NCI-H2227 (cell line): Measurements from ENCODE around the gene HOXA4.
A peak's percentile ranks its signal among the peaks of the same experiment; 100 is the strongest.

Source experiments
- DNase-seq: peaks from one replicate; lab custom pipeline; 2025; ENCODE audit not compliant: unreplicated experiment; lab: John Stamatoyannopoulos, UW

The HOXA4 gene

DNA sequence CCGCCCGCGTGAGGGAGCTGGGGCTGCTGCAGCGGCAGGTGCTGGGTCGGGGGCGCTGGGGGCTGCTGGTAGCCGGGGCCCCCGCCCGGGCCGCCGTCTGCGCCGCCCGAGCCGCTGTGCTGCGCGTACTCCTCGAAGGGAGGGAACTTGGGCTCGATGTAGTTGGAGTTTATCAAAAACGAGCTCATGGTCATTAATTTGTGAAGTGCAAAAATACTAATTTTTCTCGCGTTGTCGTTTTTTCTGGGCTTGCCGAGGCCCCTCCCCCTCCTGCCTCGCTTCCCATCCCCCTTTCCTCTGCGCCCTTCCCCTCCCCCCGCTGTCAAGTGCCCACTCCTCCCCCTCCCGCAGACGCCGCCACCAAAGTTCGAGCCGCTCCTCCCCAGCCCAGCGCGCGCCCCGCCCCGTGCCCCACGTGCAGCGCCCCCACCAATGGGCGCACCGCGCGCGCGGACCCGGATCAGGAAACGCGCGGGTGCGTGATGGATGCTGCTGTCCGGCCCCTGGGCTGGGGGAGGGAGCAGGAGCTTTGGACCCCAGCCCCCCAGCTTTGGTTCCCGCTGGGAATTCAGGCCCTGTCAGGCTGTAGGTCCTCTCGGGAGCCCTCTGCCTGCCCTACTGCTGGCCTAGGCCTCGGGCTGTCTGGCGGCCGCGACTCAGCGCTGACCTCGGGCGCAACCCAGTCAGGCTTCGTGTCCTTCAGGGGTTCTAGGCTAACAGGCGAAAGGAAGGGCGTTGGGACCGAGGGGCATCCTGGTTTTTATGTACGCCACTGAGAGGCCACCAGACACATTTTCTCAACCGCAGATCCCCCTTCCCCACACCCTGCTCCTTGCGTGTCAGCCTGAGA is at the start of gene HOXA4:
Gene HOXA4 (minus strand): TSS at position 218 of the 850 bp plus-strand sequence. CDS start 24 bp downstream, at position 194.
- DNase-seq: peak; percentile 82

DNA sequence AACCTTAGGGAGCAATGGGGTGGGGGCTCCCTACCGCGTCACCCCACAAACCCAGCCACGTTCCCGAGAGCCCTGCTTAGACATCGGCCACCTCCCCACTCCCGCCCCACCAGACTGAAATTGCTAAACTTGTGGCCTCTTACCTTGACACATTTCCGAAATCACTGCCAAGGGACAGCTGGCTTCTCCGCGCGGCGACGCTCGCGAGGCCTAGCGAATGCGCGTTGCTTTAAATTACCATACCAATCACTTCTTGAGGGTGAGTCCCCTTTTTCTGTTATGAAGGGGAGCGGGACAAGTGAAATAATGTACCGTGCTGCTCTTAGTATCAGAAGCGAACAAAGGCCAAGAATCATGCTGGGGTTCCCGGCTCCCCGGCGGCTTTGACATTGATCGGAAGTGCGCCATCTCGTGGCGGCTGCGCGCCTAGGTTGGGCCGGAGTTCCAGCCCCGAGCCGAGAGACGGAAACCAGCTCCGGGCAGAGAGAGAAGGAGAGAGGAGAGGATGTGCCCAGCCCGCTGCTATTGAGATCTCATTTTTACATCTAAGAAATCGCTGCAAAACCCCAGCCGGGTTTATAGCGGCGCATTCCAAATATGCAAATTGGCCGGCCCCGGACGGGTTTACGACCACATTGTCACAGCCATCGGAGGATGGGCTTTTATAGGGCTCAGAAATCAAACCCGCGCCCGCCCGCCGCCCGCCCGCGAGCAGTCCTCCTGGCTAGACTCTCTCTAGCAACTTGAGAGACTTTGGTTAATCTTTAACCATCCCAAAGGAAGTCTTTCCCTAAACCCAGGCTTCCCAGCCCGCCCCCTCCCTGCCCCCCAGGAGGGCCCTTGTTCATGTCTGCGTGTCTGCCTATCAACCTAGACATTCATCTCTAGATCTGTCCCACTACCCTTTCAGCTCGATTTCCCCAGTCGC is 49.2 kb upstream of the HOXA4 start:
- peak; percentile 13 for DNase-seq

DNA sequence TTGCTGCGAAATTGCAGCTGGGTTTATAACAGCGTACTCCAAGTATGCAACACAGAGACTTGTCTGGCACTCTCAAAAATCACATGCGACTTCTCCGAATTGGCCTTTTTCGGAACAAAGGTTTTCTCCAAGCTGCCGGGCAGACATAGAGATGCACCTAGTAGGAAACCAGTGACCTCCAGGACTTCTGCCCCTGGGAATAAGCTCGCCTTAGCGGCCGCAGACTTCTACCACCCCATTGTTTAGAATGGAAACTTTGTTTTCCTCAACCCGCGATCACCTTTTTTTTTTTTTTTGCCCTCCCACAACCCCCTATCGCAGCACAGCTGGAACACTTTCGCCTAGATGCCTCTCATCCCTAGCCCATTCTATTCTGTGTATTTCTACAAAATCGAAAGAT is 48.5 kb upstream of the HOXA4 start:
- no peak for DNase-seq

DNA sequence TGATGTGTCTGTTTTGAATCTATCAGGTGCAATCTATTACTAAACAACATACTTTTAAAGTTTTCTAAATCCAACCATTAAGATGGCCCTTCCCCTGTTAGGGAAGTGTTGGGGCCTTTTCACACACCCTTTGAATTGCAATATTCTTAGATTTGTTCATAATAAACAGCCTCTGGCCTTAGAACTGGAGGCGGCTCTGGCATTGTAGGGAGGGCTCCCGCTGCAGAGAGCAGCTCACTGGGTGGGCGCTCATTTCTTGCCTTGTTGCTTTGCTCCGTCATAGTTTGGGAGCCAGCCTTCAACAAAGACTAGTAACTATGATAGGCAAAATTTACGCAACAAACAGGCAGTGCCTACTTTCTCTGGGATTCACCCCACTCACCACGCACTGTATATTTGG is 47.8 kb upstream of the HOXA4 start:
- DNase-seq: no peak

DNA sequence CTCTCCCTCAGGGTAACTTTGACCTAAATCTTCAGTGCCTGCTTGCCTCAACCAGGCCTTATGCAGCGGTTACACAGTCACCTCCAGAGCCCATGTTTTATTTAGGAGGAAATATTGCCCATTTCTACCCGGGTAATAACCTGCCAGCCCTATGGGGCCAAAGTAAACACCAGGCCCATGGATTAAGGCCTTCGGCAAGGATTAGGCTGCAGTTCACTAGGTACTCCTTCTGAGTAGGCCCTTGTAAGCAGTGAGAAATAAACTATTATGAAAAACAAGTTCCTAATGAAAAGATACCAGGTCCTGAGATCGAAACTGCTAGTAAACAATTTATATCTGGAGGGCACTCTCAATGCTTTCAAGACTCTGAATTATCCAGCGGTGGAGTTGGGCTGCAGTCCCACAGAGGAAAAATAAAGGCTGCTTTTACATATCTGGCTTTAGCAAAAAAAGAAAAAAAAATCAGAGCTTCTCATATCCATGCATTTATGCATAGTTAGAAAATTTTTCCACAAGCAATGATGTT is 47.3 kb upstream of the HOXA4 start:
- DNase-seq: no peak

DNA sequence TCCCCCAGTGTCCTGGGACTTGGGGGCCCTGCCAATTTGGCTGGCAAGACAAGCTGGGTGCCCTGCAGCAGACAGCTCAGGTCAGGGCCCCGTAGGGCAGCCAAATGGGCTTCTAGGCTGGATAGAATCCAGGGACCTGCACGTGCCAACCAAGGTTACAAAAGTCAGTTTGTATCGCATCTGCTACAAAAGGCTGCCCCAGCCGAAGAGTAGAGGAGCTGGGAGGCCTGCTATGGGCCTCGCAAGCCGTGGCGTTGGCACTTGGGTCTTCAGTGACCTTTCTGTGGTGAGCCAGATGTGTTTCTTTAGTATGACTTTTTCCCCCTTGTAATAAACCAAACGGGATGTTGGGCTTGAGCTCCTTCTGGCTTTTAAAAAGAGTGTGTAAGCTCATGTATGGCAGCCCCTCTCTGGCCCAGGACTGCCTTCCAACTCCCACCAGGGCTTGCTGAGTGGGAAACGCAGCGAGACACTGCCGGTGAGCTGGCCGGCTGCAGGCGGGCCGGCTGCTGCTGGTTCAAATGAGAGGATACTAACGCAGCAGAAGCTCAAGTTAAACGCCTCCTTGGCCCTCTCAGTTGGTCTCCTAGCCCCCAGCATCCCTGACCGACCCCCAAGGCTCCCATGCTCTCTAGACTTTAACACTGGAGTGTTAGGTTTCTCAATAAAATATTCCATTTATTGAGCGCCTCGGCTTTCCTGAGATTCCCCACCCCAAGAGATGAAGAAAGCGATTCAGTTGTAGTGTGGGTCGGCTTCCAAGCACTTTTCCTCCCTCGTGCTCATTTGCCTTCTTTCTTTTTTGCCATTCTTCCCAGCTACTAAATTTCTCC is 46.6 kb upstream of the HOXA4 start:
- no peak for DNase-seq

DNA sequence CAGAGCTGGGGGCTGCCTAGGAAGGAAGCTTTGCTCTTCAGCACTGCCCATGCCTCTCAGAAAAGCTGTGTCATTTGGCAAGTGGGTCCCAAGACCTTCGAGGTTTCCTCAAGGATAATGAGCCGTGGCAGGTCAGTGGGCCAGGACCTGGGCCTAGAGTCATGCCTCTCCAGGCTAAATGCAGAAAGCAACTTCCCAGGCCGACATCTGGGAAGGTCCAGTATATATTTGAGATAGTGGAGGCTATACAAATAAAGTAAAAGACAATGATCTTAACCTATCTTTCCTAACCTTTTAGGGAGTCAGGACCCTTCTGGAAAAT is 45.9 kb upstream of the HOXA4 start:
- DNase-seq: no peak

DNA sequence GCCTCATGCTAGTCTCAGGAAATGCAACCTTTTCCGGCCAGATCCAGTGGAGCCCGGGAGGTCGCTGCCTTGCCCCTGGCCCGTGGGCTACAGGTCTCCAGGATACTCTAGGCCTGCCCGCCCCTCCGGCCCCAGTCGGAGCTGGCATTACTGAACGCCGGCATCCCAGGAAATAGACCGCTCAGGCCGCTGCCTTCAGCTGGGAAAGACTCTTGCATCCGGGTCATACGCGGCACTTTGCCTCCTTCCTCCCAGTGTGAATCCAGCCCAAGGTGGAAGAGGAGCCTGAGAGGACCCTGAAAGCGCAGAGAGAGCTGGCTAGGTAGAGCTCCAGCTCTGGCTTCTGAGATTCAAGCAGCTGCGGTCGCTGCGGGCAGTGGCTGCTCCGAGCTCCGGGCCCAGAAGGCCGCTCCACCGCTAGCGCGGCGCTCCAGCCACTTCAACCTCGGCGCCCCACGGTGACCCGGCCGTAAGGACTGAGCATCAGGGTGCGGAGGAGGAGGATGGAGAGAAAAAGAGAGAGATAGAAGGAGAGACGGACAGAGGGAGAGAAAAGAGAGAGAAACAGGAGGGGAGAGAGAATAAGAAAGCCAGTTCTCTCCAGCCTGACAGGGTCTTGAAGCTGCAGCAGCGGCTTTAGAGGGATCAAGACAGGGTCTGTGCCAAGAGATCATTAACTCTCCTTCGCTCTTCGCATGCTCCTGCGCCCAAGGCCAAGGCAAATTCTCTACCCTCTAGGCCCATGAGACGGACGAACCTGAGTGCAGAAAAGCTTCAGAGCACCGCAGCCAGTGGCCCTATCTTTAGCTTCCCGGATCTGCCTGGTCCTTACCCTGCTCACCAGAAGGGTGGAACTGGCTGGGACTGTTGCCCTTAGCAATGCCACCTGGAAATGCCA is 45.3 kb upstream of the HOXA4 start:
- no peak for DNase-seq

DNA sequence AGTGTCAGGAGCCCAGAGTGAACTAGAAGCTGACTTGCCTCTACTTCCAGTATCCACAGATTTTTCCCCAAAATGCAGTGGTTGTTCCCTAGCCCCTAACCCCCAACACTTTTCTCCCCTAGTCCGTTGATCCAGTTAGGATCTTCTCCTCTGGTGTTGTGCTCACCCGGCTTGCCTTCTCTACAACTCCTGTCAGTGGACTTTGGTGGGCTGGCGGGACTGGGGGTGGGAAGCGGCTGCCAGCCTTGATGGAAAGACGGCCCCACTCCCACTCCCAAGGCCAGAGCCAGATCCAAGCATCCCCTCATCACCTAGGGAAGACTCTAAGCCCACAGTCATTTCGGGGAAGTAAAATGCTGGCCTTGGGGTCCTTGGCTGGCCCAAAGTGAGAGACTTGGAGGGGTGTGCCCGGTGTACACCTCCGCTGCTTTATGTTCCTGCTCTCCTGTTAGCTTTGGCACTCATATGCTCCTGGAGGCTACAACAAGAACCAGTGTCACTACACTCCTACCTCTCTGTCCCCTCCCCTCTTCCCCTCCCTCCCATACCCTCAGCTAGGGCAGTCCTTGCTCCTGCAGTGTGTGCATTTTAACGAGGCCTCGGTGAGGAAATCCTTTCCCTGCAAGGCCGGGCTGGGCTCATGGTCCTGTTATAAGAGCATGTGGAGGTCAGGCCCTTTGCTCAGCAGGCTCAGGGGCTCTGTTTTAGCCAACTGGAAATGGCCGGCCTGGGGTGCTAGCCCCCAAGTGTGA is 44.5 kb upstream of the HOXA4 start:
- no peak for DNase-seq

DNA sequence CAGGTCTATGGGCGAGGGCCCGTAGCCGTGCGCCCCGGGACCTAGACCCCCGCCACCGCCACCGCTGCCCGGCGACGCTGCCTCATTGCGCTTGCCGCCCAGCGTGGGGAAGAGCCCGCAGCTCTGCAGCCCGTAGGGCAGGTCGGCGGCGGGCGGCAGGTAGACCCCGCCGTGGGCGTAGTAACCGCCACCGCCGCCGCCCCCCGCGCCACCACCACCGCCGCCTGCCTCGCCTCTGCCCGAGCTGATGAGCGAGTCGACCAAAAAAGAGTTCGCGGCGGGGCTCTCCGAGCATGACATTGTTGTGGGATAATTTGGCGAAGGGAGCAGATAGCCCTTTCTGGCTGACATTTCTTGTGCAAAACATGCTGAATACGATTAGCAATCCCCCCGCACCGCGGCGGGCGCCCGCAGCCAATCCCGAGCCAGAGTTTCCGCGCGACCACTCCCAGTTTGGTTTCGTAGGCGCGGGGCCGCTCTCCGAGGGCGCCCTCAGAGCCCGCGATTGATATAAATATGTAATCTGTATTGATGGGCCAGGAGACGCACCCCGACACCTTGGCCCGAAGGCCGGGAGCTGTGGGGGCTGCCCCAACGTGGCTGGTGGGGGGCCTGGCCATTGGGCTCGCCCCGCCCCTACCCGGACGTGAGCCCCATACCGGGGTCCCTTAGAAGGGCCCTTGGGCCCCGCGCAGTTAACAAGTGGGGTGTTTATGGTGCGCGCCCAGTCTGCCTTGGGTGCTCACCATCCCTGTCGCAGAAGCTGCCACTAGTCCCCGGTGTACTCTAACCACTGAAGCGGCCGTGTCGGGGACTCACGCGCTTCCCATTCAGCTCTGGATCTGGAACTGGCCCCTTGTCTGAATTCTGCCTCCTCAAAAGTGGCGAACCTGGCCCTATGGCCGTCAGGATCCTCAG is 43.7 kb upstream of the HOXA4 start, which contains the start of gene HOXA10:
Gene HOXA10 (minus strand): TSS at position 365 of the 918 bp plus-strand sequence. CDS start 14 bp downstream, at position 351.
- DNase-seq: no peak

DNA sequence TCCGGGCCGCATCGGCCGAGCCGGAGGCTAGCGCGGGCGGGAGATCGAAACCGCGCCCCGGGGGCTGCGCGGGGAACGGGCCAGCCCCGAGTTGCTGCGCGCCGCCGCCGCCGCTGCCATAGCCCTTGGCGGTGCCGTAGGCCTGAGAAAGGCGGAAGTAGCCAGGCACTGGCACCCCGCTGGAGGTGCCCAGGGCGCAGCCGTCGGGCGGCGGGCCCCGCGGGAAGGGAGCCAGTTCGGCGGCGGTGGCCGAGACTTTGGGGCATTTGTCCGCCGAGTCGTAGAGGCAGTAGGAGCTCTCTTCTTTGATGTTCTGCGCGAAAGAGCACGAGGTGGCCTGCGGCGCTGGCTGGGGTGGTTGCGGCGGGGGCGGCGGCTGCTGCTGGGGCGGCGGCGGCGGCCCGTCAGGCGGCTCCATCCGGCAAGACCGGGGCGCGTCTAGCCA is 43.0 kb upstream of the HOXA4 start:
- no peak for DNase-seq

DNA sequence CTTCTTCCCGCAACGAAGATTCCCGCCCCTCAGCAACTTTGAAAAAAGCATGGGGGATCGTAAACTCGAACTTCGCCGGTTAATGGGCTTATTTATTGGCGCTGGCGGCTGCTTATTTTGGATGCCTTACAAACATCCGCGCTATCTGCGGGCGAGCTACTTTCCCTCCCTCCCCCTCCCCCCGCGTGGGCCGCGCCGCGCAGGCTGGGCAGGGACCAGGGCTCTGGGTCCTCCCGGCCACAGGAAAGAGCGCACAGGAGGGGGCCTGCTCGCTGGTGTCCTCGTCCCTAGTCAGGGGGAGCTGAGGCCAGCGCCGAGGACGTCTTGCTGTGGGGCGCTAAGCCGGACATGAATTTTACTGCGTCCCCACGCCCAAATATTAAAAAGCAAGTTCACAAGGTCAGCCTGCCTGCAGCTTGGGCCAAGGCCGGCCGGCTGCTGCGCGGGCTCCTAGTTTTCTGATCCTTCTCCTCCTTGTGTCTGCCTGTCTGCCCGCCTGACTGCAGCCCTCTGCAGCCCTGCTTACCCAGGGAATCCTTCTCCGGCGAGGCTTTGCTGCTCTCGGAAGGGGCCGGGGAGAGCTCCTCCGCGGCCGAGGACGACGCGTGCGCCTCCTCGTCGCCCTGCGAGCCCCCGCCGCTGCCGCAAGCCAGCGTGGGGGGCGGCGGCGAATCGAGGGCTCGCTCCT is 42.4 kb upstream of the HOXA4 start:
- no peak for DNase-seq

DNA sequence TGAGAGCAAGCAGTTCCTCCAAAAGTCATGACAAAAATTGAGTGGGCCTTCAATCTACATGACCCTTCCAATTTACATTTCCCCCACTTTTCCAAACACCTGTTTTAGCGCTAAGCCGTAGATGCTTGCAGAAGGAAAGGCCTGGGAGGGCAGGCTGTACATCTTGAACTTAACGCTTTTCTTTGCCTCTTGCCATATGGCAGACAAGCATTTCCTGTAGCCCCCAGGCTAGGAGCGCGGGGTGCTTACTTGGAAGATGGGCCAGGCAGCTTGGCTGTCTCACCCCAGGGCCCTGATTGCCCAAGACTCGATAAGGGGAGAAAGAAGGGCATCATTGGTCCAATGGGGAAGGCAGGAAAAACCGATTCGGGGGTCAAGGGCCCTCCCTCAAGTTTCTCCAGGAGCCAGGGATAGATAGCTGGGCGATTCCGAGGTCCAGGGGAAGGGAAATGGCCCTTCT is 41.8 kb upstream of the HOXA4 start:
- DNase-seq: no peak

DNA sequence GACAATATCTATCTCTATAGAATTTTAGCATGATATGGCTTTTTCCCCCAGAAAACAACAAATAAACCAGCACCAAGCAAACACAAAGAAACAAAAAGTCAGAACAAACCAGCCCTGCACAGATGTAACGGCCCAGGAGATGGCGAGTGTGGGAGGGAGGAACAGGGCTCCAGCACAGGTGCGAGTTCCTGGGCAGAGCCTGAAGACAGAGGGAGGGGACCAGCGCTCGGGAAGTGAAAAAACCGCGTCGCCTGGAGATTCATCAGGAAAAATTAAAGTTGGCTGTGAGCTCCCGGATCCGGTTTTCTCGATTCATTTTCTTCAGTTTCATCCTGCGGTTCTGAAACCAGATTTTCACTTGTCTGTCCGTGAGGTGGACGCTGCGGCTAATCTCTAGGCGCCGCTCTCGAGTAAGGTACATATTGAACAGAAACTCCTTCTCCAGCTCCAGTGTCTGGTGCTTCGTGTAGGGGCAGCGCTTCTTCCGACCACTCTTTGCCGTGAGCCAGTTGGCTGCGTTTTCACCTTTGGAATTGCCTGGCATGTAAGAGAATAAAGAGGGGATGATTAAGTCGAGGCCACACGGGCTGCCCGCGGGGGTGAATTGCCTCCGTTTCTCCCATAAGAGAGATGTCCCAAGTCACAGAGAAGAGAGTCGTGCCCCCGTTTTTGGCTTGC is 41.2 kb upstream of the HOXA4 start:
- peak; percentile 38 for DNase-seq

DNA sequence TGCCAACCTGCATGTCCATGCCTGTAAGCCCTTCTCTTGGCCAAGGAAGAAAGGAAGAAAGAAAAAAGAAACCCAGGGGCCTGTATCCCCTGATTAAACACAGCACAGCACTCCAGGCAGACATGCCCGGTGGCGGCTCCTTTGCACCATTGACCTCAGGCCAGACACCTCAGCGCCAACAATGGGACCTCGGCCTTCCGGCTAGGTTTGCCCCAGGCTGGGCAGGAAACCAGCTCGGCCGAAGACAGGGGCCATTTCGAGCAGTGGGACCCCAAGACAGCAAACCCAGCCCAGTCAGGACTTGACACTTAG is 40.7 kb upstream of the HOXA4 start:
- DNase-seq: no peak

DNA sequence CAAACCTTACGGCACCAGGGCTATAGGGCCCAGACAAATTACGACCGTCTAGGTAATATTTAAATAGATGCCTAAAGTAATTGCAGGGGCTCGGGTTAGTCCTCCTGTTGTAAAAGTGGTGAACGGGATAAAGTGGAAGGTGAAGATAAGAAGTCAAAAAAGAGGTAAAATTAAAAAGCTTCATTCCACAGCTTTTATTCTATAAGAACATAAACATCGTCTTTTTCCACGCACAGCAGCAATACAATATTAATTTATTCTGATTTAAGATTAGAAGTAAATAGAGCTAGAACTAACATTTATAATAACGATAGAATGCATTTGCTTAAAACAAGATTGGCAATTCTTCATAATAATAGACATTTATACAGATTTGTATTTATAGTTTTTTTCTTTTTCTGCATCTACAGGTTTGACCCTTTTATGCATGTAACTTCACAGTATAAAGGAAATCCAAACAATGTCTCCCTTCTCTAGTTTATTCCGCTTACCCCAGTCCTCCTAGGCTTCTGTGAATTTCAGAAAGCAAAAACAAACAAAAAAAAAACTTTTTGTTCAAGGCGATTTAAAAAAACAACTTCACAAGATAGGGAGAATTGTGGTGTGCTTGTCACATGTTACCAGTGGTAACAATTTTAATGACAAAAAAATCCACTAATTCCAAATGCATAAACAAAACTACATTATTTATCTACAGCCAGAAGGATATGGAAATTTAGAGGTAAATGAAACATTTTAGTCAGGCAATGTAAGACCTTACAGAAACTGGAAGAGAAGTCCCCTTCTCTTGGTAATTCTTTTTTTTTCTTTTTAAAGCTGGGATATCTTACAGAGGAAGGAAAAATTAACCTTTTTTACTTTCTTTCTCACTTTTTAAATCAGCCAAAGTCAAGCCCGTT is 40.1 kb upstream of the HOXA4 start:
- no peak for DNase-seq
